ENCODE results near the gene SH2D2A.

- no peak for TF ChIP-seq SMC3 (conservative IDR thresholded peaks at IDR 0.05; ENCODE audit: poor library complexity)
- no peak for TF ChIP-seq EP300 (conservative IDR thresholded peaks at IDR 0.05; ENCODE audit: poor library complexity, severe bottlenecking)
- TF ChIP-seq, protein P1, sequence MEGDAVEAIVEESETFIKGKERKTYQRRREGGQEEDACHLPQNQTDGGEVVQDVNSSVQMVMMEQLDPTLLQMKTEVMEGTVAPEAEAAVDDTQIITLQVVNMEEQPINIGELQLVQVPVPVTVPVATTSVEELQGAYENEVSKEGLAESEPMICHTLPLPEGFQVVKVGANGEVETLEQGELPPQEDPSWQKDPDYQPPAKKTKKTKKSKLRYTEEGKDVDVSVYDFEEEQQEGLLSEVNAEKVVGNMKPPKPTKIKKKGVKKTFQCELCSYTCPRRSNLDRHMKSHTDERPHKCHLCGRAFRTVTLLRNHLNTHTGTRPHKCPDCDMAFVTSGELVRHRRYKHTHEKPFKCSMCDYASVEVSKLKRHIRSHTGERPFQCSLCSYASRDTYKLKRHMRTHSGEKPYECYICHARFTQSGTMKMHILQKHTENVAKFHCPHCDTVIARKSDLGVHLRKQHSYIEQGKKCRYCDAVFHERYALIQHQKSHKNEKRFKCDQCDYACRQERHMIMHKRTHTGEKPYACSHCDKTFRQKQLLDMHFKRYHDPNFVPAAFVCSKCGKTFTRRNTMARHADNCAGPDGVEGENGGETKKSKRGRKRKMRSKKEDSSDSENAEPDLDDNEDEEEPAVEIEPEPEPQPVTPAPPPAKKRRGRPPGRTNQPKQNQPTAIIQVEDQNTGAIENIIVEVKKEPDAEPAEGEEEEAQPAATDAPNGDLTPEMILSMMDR (IDR thresholded peaks at IDR 0.05; ENCODE audit: poor library complexity, severe bottlenecking), result no peak
- TF ChIP-seq, protein P2, sequence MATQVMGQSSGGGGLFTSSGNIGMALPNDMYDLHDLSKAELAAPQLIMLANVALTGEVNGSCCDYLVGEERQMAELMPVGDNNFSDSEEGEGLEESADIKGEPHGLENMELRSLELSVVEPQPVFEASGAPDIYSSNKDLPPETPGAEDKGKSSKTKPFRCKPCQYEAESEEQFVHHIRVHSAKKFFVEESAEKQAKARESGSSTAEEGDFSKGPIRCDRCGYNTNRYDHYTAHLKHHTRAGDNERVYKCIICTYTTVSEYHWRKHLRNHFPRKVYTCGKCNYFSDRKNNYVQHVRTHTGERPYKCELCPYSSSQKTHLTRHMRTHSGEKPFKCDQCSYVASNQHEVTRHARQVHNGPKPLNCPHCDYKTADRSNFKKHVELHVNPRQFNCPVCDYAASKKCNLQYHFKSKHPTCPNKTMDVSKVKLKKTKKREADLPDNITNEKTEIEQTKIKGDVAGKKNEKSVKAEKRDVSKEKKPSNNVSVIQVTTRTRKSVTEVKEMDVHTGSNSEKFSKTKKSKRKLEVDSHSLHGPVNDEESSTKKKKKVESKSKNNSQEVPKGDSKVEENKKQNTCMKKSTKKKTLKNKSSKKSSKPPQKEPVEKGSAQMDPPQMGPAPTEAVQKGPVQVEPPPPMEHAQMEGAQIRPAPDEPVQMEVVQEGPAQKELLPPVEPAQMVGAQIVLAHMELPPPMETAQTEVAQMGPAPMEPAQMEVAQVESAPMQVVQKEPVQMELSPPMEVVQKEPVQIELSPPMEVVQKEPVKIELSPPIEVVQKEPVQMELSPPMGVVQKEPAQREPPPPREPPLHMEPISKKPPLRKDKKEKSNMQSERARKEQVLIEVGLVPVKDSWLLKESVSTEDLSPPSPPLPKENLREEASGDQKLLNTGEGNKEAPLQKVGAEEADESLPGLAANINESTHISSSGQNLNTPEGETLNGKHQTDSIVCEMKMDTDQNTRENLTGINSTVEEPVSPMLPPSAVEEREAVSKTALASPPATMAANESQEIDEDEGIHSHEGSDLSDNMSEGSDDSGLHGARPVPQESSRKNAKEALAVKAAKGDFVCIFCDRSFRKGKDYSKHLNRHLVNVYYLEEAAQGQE (IDR thresholded peaks at IDR 0.05; ENCODE audit: borderline replicate concordance), result no peak
Observed at GRCh38 chr1:156812293-156812990, 4.2 kb downstream of the SH2D2A start.
